ENCODE data around the gene HBA2.
"Not testable (repeated sequence)": the region's sequence is repeated elsewhere in the genome, so short reads cannot be mapped to it uniquely, and the experiment has no call there.

HBA2 gene

GRCh38 chr16:203246-203645 lies 30.6 kb downstream of the HBA2 start:
- no peak for TF ChIP-seq CTCF (IDR thresholded peaks at IDR 0.05; ENCODE audit: low read depth, low read length)
- no peak for DNase-seq (ENCODE audit: low read depth, low spot score)
- no peak overlapping the region for H3K4me3 ChIP-seq (ENCODE audit: low read depth, low read length)
- in situ Hi-C loops (cut with HindIII; ENCODE audit: low sequenced_read_pairs): no loop called here

GRCh38 chr16:204046-204445 lies 31.4 kb downstream of the HBA2 start:
- H3K4me3 ChIP-seq (ENCODE audit: low read depth, low read length); DNase-seq (ENCODE audit: low read depth, low spot score); in situ Hi-C loops (cut with HindIII; ENCODE audit: low sequenced_read_pairs): not testable (repeated sequence)

- in situ Hi-C loops (cut with HindIII; ENCODE audit: low sequenced_read_pairs); H3K4me3 ChIP-seq (ENCODE audit: low read depth, low read length); DNase-seq (ENCODE audit: low read depth, low spot score): not testable (repeated sequence)
Observed at GRCh38 chr16:209359-209758, 36.7 kb downstream of the HBA2 start.

- in situ Hi-C loops (cut with HindIII; ENCODE audit: low sequenced_read_pairs); H3K4me3 ChIP-seq (ENCODE audit: low read depth, low read length); DNase-seq (ENCODE audit: low read depth, low spot score): not testable (repeated sequence)
Observed at GRCh38 chr16:211631-212180, 39.0 kb downstream of the HBA2 start.

GRCh38 chr16:212999-213398 lies 40.3 kb downstream of the HBA2 start:
- no peak overlapping the region for H3K4me3 ChIP-seq (ENCODE audit: low read depth, low read length)
- DNase-seq (ENCODE audit: low read depth, low spot score): no peak
- in situ Hi-C loops (cut with HindIII; ENCODE audit: low sequenced_read_pairs): no loop called here
- TF ChIP-seq CTCF (IDR thresholded peaks at IDR 0.05; ENCODE audit: low read depth, low read length): no peak

GRCh38 chr16:220021-220420 lies 47.3 kb downstream of the HBA2 start:
- in situ Hi-C loops (cut with HindIII; ENCODE audit: low sequenced_read_pairs): no loop called here
- no peak for DNase-seq (ENCODE audit: low read depth, low spot score)
- no peak overlapping the region for H3K4me3 ChIP-seq (ENCODE audit: low read depth, low read length)
- no peak for TF ChIP-seq CTCF (IDR thresholded peaks at IDR 0.05; ENCODE audit: low read depth, low read length)
